ENCODE data around the gene KRTAP19-1.
A peak's percentile ranks its signal among the peaks of the same experiment; 100 is the strongest.
"Not testable (repeated sequence)": the region's sequence is repeated elsewhere in the genome, so short reads cannot be mapped to it uniquely, and the experiment has no call there.

The KRTAP19-1 gene

GRCh38 chr21:30480145-30480544, at the start of gene KRTAP19-1:
Gene KRTAP19-1 (minus strand): TSS chr21:30480367. CDS start chr21:30480317, 50 bp downstream.
- DNase-seq: no peak

DNA sequence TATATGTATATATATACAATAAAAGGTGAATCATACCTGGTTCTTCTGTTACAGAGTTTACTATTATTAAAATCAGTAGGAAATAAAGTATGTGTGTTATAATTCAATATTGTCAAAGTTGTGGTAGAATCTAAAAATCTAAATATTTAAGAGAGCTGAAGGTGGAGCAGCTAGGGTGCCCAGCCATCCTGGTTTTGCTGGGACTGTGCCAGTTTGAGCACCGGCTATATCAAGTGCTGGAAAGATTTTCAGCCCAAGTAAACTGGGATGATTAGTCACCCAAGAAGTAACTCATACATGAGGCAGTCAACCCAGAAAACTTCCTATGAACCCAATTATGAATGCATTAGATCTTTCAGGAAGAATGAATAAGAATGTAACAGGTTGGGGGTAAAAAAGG, 38.7 kb upstream of the KRTAP19-1 start:
- no peak for DNase-seq

GRCh38 chr21:30515681-30516080, 35.5 kb upstream of the KRTAP19-1 start:
- DNase-seq: no peak

DNA sequence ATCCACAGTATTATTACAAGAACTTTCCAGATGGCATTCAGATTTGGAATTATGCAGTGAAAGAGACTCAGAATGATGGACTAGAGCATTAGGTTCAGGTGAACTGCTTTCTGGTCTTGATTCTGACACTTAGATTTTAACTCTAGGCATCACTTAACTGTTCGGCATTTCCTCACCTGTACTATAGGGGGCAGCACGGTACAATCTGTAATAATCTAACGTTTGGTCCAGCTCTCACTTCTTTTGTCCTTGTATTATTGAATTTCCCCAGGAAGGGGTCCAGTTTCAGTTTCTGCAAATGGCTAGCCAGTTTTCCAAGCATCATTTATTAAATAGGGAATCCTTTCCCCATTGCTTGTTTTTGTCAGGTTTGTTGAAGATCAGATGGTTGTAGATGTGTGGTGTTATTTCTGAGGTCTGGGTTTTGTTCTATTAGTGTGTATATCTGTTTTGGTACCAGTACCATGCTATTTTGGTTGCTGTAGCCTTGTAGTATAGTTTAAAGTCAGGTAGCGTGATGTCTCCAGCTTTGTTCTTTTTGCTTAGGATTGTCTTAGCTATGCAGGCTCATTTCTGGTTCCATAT, 25.5 kb upstream of the KRTAP19-1 start:
- DNase-seq: not testable (repeated sequence)

GRCh38 chr21:30502041-30502440, 21.9 kb upstream of the KRTAP19-1 start, which contains the start of gene KRTAP19-5:
Gene KRTAP19-5 (minus strand): TSS chr21:30502141. CDS start chr21:30502090, 51 bp downstream.
- no peak for DNase-seq

DNA sequence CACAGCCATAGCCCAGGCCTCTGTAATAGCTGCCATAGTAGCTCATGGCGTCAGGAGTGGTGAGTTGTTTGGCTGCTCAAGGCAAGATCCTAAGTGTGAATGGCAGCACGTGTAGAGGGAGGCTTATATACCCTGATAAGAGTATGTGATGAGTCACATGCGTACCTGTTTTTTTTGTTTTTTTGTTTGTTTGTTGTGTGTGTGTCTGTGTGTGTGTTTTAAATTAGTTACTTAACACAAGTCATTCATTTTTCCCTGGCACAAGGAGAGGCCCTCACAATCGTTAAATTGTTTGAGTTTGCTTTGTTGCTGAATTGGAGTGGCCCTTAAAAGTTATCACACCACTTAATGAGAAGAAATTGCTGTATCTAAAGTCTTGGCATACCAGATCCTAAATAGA, 16.9 kb upstream of the KRTAP19-1 start, which contains the start of gene KRTAP19-4:
KRTAP19-4 (minus strand) TSS at position 101 of the 400 bp plus-strand sequence; CDS start at position 46, 55 bp downstream.
- no peak for DNase-seq

- no peak for DNase-seq
Measured at GRCh38 chr21:30491963-30492428, 11.8 kb upstream of the KRTAP19-1 start, which contains the start of gene KRTAP19-3. Gene KRTAP19-3 (minus strand): TSS chr21:30492013. CDS start chr21:30491957, 56 bp downstream.

DNA sequence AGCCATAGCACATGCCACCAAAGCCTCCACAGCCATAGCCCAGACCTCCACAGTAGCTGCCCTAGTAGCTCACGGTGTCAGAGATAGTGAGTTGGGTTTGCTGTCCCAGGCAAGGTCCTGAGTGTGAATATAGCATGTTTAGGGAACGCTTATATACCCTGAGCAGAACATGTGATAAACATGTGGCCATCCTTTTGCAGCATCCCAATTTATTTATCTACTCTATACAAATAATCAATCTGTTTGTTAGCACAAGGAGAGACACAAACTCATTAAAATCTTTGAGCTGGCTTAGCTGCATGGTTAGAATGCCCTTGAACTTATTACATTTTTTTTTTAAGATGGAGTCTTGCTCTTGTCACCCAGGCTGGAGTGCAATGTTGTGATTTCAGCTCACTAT, 7.2 kb upstream of the KRTAP19-1 start, which contains the start of gene KRTAP19-2:
KRTAP19-2 (minus strand) TSS at position 101 of the 400 bp plus-strand sequence; CDS start at position 13, 88 bp downstream.
- DNase-seq: no peak

DNA sequence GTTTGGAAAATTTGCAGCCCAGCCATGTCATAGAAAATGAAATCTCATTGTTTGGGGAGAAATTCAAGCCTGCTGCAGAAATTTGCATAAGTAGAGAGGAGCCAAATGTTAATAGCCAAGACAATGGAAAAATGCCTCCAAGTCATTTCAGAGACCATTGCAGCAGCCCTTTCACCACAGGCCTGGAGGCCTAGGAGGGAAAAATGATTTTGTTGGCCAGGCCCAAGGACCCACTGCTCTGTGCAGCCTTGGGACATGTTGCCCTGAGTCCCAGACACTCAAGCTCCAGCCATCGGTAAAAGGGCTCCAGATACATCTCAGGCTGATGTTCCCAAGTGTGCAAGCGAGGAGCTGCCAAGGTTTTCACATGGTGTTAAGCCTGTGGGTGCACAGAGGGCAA, 6.0 kb upstream of the KRTAP19-1 start:
- DNase-seq: no peak

DNA sequence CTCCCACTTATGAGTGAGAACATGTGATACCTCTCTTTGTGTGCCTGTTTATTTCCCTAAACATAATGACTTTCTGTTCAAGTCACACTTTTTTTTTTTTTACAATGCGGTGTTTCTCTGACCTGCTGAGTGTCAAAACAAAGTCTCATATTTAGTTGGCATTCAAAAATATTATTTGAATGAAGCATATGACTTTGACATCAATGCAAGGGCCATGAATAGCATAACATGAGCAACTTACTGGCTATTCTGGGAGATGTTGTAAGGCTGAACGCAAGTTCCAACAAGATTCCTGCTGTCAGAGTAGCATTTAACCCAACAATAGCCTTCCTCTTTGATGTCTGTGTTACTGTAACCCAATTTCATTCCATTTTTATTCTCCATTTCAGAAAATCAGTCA, 2.0 kb upstream of the KRTAP19-1 start:
- DNase-seq: no peak

- DNase-seq: no peak
Measured at GRCh38 chr21:30479259-30479658, 908 bp downstream of the KRTAP19-1 start.

- no peak for DNase-seq
Measured at GRCh38 chr21:30478004-30478403, 2.2 kb downstream of the KRTAP19-1 start.

- no peak for DNase-seq
Measured at GRCh38 chr21:30468900-30469714, 11.1 kb downstream of the KRTAP19-1 start.

DNA sequence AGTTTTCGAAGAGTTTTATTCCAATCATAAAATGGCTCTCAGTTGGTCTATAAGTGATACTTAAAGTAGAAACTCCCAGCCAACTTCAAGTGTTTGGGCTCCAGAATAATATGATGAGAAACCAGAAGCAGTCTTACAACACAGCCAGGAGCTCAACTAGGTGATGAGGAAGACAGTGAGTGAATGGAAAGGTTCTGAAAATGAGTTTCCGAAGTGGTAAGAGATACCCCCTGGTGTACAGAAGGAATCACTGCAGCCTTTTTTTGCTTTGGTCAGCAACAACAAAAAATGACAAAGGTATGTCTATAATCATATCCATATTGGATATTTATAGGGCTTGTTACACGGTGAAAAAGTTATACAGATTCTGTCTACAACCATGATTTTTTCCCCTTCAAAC, 16.5 kb downstream of the KRTAP19-1 start:
- peak; percentile 16 for DNase-seq

- DNase-seq: no peak
Measured at GRCh38 chr21:30448514-30448913, 31.7 kb downstream of the KRTAP19-1 start.

DNA sequence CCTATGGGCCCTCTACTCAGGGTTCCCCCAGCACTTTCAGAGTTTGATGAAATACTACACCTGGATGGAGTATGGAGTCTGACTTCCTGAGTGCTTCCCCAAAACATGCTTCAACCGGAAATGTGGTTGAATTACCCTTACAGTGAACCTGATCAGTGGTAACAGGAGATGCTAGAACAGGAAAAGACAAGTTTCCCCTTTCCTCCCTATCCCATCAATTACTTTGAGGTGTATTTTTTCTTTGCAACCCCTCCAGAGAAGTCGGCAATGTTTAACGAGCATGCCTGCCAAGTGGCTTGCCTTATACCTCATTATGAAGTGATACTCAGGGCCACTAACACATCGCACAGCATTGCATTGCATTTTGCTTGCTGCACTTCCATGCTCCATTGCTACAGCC, 33.1 kb downstream of the KRTAP19-1 start:
- no peak for DNase-seq

DNA sequence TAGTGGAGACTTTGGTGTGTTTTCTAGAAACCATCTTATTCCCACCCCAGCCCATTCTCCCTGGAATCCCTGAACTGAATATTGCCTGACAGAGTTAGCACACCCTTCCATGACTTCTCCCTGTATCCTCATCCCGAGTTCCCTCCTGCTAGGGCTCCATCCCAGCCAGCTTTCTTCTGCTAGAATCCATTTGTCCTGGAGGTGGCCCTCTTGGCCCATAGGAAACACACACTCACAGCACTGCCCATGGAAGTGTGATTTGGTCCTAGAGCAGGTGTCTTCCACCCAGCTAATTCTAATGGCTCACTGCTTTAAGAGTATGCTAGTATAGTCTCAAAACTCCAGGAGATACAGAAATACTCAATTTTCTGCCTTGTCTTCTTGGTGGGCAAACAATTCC, 36.0 kb downstream of the KRTAP19-1 start:
- no peak for DNase-seq

GRCh38 chr21:30443226-30443625, 36.9 kb downstream of the KRTAP19-1 start:
- DNase-seq: no peak

DNA sequence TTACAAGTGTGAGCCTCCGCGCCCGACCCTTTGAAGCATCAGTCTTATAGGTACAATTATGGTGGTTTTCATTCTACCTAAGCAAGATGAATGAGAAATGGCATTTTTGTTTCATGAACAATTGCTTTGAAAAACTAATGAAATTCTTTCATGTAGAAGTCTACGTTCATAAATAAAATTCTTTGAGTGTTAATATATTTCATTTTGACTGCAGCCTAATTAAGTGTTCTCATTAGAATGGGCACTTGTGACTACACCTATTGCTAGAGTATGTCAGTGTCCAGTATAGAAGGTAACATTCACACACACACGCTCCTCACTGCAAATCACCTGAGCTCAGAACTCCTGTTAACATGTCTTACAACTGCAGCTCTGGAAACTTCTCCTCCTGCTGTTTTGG, 40.2 kb downstream of the KRTAP19-1 start, which contains the start of gene KRTAP15-1:
KRTAP15-1 (plus strand) TSS at position 301 of the 400 bp plus-strand sequence; CDS start at position 354, 53 bp downstream.
- DNase-seq: no peak

DNA sequence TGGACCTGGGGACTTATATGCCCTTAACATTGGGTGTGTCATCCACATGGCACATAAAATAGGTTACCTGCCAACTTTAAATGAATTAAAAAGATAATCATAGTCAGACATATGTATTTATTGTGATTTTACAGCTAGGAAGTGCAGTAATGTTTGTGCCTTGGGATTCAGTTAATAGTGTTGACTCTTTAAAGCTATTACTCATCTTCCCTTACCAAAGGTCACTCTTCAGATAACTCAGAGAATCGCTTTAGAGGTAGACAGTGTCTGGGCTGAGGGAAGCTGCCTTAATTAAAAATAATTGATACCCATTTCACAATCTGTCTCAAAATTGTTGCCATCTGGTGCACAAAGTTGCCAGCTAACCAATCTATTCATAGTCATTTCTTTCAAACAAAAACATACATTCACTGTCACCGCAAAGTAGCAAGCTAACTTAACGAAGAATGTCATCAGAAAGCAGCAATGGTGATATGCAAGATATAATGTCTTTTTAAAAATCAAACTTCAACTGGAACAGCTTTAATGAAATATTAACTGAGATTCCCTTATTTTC, 43.1 kb downstream of the KRTAP19-1 start:
- no peak for DNase-seq

DNA sequence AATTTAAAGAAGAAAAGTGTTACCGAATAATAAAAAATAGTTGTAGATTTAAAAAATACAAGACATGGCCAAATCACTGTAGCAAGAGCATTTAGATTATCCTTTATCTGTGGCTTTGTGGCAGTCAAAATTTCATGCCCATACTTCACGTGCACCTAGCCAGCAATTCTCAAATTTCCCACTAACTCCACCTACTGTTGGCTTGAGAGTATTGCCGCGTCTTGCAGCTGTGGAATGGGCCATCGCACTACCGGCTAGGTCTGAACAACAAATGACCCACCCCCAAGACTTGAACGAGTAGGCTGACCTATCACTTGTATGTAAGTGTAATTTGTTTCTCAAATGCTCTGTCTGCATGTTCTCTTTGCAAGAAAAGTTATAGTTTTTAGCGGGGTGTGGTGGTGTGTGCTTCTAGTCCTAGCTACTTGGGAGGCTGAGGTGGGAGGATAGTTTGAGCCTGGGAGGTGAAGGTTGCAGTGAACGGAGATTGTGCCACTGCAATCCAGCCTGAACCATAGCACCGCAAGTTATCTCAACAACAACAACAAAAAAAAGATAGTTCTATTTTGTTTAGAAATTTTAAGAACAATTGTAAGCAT, 46.0 kb downstream of the KRTAP19-1 start:
- peak; percentile 16 for DNase-seq

GRCh38 chr21:30430170-30430655, 50.0 kb downstream of the KRTAP19-1 start, which contains the start of gene KRTAP13-4:
Gene KRTAP13-4 (plus strand): TSS chr21:30430220. CDS start chr21:30430276, 56 bp downstream.
- DNase-seq: no peak
